Loucy (cell line): ENCODE data around the gene PLVAP.

Experiments used
- H2AFZ ChIP-seq: fragments of 200-600 bp; sonication (generic); 2 replicates; pipeline ENCODE4 v1.6.0; 2016; ENCODE audit warnings: antibody characterized with exemption, mild to moderate bottlenecking, low read length, moderate library complexity
- H3F3A ChIP-seq: fragments of 200-600 bp; 2 replicates; pipeline ENCODE4 v1.6.0; 2016; ENCODE audit warnings: antibody characterized with exemption, low read depth, mild to moderate bottlenecking
- H3K27me3 ChIP-seq: fragments of 200-600 bp; sonication (generic); 2 replicates; pipeline ENCODE4 v1.6.1; 2014; ENCODE audit warnings: low read length, mild to moderate bottlenecking; ENCODE audit not compliant: insufficient read depth, poor library complexity, severe bottlenecking
- H3K36me3 ChIP-seq: fragments of 200-600 bp; sonication (generic); 2 replicates; pipeline ENCODE4 v1.6.1; 2016; ENCODE audit warnings: low read length; ENCODE audit not compliant: insufficient read depth
- H3K4me1 ChIP-seq: fragments of 200-600 bp; sonication (generic); 2 replicates; pipeline ENCODE4 v1.5.1; 2014; ENCODE audit warnings: low read length, mild to moderate bottlenecking; ENCODE audit not compliant: insufficient read depth, poor library complexity, severe bottlenecking
- H3K4me2 ChIP-seq: fragments of 200-600 bp; sonication (generic); 2 replicates; pipeline ENCODE4 v1.6.0; 2014; ENCODE audit warnings: antibody characterized with exemption, low read length, low read depth, mild to moderate bottlenecking; ENCODE audit not compliant: poor library complexity, severe bottlenecking
- H3K4me3 ChIP-seq: fragments of 200-600 bp; sonication (generic); 2 replicates; pipeline ENCODE4 v1.5.1; 2014; ENCODE audit warnings: low read length, mild to moderate bottlenecking, mixed read lengths; ENCODE audit not compliant: poor library complexity, severe bottlenecking
- H3K79me2 ChIP-seq: fragments of 200-600 bp; sonication (generic); 2 replicates; pipeline ENCODE4 v1.6.1; 2014; ENCODE audit warnings: low read length; ENCODE audit not compliant: insufficient read depth
- H3K9ac ChIP-seq: fragments of 200-600 bp; sonication (generic); 2 replicates; pipeline ENCODE4 v1.6.0; 2014; ENCODE audit warnings: mild to moderate bottlenecking, low read depth, low read length, moderate library complexity; ENCODE audit not compliant: poor library complexity, severe bottlenecking
- H3K9me2 ChIP-seq: fragments of 200-600 bp; sonication (generic); replicated peaks from 2 replicates; pipeline ENCODE4 v1.6.1; 2016; ENCODE audit warnings: low read depth, low read length, mixed read lengths
- H3K9me3 ChIP-seq: fragments of 200-600 bp; sonication (generic); 2 replicates; pipeline ENCODE4 v1.6.1; 2014; ENCODE audit warnings: mild to moderate bottlenecking, antibody characterized with exemption, low read length, low read depth; ENCODE audit not compliant: insufficient read depth
- H4K20me1 ChIP-seq: fragments of 200-600 bp; sonication (generic); 2 replicates; pipeline ENCODE4 v1.6.0; 2014; ENCODE audit warnings: antibody characterized with exemption, low read length, mild to moderate bottlenecking; ENCODE audit not compliant: insufficient read depth, poor library complexity, severe bottlenecking
- EZH2phosphoT487 ChIP-seq: fragments of 200-600 bp; IDR thresholded peaks from 2 replicates; pipeline ENCODE4 v1.6.1; 2018; ENCODE audit warnings: antibody characterized with exemption, mild to moderate bottlenecking, moderate library complexity, borderline replicate concordance
- TF ChIP-seq, protein P1 (sequence below): fragments of 200-600 bp; sonication (generic); conservative IDR thresholded peaks from 2 replicates; pipeline ENCODE4 v1.5.1; 2014; ENCODE audit warnings: mild to moderate bottlenecking, antibody characterized with exemption, low read length

PLVAP gene

DNA sequence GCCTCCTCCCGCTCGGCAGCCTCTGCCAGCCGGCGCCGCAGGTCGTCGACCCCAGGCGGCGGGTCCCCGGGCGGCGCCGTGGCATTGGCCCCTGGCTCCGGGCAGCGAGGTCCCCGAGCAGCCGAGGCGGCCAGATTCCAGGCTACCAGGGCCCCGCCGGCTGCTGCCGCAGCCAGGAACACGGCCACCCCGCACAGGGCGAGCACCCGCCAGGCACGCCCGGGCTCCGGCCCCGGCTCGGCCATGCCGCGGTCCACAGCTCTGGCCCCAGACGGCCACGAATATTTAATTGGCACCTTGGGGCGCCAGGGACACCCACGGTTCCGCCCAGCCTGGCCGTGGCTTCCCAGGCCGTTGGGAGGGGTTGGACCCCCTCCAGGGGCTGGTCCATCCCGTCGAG lies 16.8 kb upstream of the PLVAP start, which contains the start of gene CCDC194:
Gene CCDC194, minus strand, starts transcription at position 283 of the 400 bp plus-strand sequence. Its CDS starts 38 bp downstream, at position 245.
- H3K9me3 ChIP-seq, result no peaks in the 10 kb centered on the region
- no peaks in the 10 kb centered on the region for H3F3A ChIP-seq
- H3K9ac ChIP-seq, result no peak within 1 kb of the TSS
- peak within 1 kb of the TSS; percentile 62 for H3K4me2 ChIP-seq
- TF ChIP-seq EZH2phosphoT487, result no peak
- TF ChIP-seq, protein P1, sequence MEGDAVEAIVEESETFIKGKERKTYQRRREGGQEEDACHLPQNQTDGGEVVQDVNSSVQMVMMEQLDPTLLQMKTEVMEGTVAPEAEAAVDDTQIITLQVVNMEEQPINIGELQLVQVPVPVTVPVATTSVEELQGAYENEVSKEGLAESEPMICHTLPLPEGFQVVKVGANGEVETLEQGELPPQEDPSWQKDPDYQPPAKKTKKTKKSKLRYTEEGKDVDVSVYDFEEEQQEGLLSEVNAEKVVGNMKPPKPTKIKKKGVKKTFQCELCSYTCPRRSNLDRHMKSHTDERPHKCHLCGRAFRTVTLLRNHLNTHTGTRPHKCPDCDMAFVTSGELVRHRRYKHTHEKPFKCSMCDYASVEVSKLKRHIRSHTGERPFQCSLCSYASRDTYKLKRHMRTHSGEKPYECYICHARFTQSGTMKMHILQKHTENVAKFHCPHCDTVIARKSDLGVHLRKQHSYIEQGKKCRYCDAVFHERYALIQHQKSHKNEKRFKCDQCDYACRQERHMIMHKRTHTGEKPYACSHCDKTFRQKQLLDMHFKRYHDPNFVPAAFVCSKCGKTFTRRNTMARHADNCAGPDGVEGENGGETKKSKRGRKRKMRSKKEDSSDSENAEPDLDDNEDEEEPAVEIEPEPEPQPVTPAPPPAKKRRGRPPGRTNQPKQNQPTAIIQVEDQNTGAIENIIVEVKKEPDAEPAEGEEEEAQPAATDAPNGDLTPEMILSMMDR, result no peak
- no peaks in the 10 kb centered on the region for H3K36me3 ChIP-seq
- no peaks in the 10 kb centered on the region for H4K20me1 ChIP-seq
- H3K79me2 ChIP-seq, result no peaks in the 10 kb centered on the region
- H3K4me1 ChIP-seq, result peaks cover 11% of the 10 kb centered on the region
- no peaks in the 10 kb centered on the region for H3K27me3 ChIP-seq
- H3K9me2 ChIP-seq, result no peaks in the 10 kb centered on the region
- 0 out of 2 replicates have a peak within 1 kb of the TSS, but pooled peaks have one; percentile 47 for H2AFZ ChIP-seq
- peak within 1 kb of the TSS; percentile 52 for H3K4me3 ChIP-seq

DNA sequence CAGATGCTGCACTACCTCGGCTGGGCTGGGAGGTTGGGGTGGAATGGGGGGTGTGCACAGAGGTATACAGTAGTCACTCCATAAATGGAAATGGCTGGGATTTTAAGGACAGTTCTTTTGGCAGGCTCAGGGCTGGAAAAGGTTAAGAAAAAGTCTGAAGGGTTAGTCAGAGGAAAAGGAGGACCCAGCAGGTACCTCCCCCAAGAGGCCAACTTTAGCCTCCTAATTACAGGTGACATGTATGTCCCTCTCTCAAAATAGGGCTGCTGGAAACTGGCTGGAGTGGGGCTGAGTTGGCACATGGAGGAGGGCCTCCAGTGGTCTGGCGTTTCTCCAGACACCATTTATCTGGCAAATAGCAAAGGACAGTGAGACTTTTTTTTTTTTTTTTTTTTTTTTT lies 15.9 kb upstream of the PLVAP start:
- H3K9me3 ChIP-seq, result no peaks in the 10 kb centered on the region
- H2AFZ ChIP-seq, result no peak overlapping the region
- peaks cover 11% of the 10 kb centered on the region for H3K4me1 ChIP-seq
- TF ChIP-seq EZH2phosphoT487, result no peak
- TF ChIP-seq, protein P1, result no peak
- no peaks in the 10 kb centered on the region for H4K20me1 ChIP-seq
- H3K27me3 ChIP-seq, result no peaks in the 10 kb centered on the region
- no peak overlapping the region for H3K4me2 ChIP-seq
- H3F3A ChIP-seq, result no peaks in the 10 kb centered on the region
- no peaks in the 10 kb centered on the region for H3K9me2 ChIP-seq
- no peak overlapping the region for H3K9ac ChIP-seq
- H3K4me3 ChIP-seq, result no peak overlapping the region
- no peaks in the 10 kb centered on the region for H3K36me3 ChIP-seq
- no peaks in the 10 kb centered on the region for H3K79me2 ChIP-seq

DNA sequence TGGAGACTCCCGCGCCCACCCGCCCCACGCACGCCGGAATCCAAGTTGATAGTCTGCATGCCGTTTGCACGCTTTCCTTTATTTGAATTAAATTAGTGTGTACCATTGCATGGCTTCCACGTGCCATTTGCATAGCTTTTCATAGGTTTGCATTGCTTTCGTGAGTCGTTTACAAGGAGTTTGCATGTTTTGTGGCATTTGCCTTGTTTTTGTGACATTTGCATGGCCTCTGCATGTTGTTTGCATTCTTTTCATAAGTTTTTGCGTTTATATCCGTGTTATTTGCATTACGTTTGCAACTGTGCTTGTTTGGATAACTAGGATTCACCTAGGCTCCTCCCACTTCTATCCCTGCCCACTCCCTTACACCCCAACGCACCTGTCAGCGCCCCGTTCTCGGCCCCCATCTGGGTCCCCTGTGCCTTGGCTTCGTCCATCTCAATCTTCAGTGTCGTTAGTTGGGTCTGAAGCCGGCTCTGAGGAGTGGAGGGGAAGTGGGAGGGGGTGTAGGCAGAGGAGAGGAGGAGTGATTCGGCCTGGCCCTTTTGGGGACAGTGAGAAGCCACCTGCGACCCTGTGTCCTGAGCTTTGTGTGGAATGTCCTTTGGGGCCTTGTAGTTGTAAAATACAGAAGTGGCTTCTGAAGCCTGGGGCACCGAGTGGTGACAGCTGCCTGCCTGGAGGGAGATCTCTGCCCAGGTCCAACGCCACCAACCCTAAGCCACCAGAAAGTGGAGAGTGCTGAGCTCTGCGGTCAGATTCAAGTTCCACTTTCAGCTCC lies 14.4 kb upstream of the PLVAP start:
- Histone ChIP-seq H3K27me3 (no peaks in the 10 kb centered on the region), H3K9me2 (no peaks in the 10 kb centered on the region), H3K9me3 (no peaks in the 10 kb centered on the region), H3K9ac (peak overlapping the region; percentile 68), H4K20me1 (no peaks in the 10 kb centered on the region), H3K4me1 (peaks cover 11% of the 10 kb centered on the region), H3K79me2 (no peaks in the 10 kb centered on the region), H3K4me2 (peak overlapping the region; percentile 95), H3F3A (no peaks in the 10 kb centered on the region), H3K4me3 (peak overlapping the region; percentile 71), H2AFZ (peak overlapping the region; percentile 90), H3K36me3 (no peaks in the 10 kb centered on the region)
- TF ChIP-seq EZH2phosphoT487, result no peak
- TF ChIP-seq, protein P1, result no peak; the same call in 1 of the 2 replicates
